H1 (cell line): Measurements from ENCODE around the gene SLPI. TPM values are rescaled to one million over a fixed set of nuclear protein-coding genes. Genes with fewer than 3 reads are reported as not detected.

ENCODE experiments used
- CTCF ChIA-PET: fragments of 300-600 bp; sonication (Branson Sonifier 250); formaldehyde crosslinking; loops from one replicate; lab custom pipeline; 2021; ENCODE audit not compliant: partially characterized antibody; lab: Charles Lee
- POLR2A ChIA-PET: fragments of 300-600 bp; sonication (Branson Sonifier 250); formaldehyde crosslinking; loops from one replicate; lab custom pipeline; 2021; ENCODE audit warnings: inconsistent platforms; ENCODE audit not compliant: partially characterized antibody; lab: Charles Lee
- DNase-seq, 2 experiments: peaks; one replicate each; pipeline versions ENCODE4 v3.0.0 to v3.0.0-alpha.2; 2010 to 2022; ENCODE audit warnings: low spot score in 2 of 2, low read depth in 1 of 2, mixed read lengths in 1 of 2
- FAIRE-seq: peaks from 2 replicates; lab custom pipeline; 2011; peaks lifted over from hg19 to GRCh38; lab: Jason Lieb, UNC
- H2AFZ ChIP-seq: 2 replicates; pipeline ENCODE4 v1.8.1; 2012; ENCODE audit warnings: low read length, inconsistent platforms
- H2AK5ac ChIP-seq: 2 replicates; pipeline ENCODE4 v1.6.1; 2013; ENCODE audit warnings: low read depth, low read length
- H2BK120ac ChIP-seq: replicated peaks from 2 replicates; pipeline ENCODE3; 2013; ENCODE audit warnings: low read depth, low read length, inconsistent platforms
- H2BK12ac ChIP-seq: 2 replicates; pipeline ENCODE4 v1.6.1; 2013; ENCODE audit warnings: low read depth, low read length
- H2BK15ac ChIP-seq: 2 replicates; pipeline ENCODE4 v1.6.1; 2013; ENCODE audit warnings: low read length
- H2BK20ac ChIP-seq: 2 replicates; pipeline ENCODE4 v1.6.1; 2013; ENCODE audit warnings: low read length
- H2BK5ac ChIP-seq: 2 replicates; pipeline ENCODE4 v1.6.1; 2013; ENCODE audit warnings: low read depth, low read length
- H3K14ac ChIP-seq: 2 replicates; pipeline ENCODE4 v1.6.1; 2013; ENCODE audit warnings: inconsistent platforms; ENCODE audit not compliant: insufficient read length
- H3K18ac ChIP-seq: 2 replicates; pipeline ENCODE4 v1.6.1; 2013; ENCODE audit warnings: low read length; ENCODE audit errors: extremely low read depth
- H3K23ac ChIP-seq: 2 replicates; pipeline ENCODE4 v1.6.1; 2013; ENCODE audit warnings: inconsistent platforms; ENCODE audit not compliant: insufficient read length
- H3K23me2 ChIP-seq: 2 replicates; pipeline ENCODE4 v1.6.1; 2013; ENCODE audit warnings: low read depth, low read length
- H3K27ac ChIP-seq: 2 replicates; pipeline ENCODE4 v1.6.1; 2011; ENCODE audit warnings: low read depth, low read length, inconsistent platforms
- H3K27me3 ChIP-seq, 4 experiments: replicated peaks in 1 of 4; 1 replicate in 1 of 4; 2 replicates in 3 of 4; pipeline versions ENCODE4 v1.6.1 to v1.8.1; 2011 to 2013; ENCODE audit warnings: low read length in 3 of 4, mild to moderate bottlenecking in 3 of 4, inconsistent platforms in 2 of 4, mixed read lengths in 2 of 4, moderate library complexity in 1 of 4; ENCODE audit not compliant: control insufficient read depth in 3 of 4, insufficient read depth in 3 of 4; ENCODE audit errors: extremely low read depth in 1 of 4
- H3K36me3 ChIP-seq, 4 experiments: 2 replicates each; pipeline versions ENCODE4 v1.6.1 to v1.8.1; 2011 to 2013; ENCODE audit warnings: mild to moderate bottlenecking in 4 of 4, low read length in 3 of 4, moderate library complexity in 2 of 4, control low read depth in 1 of 4, inconsistent platforms in 1 of 4; ENCODE audit not compliant: insufficient read depth in 4 of 4, control insufficient read depth in 2 of 4
- H3K4ac ChIP-seq: replicated peaks from 2 replicates; pipeline ENCODE3; 2013; ENCODE audit warnings: low read length, low read depth, mixed read lengths, inconsistent platforms; ENCODE audit not compliant: insufficient read length
- H3K4me1 ChIP-seq, 4 experiments: replicated peaks in 1 of 4; 1 replicate in 1 of 4; 2 replicates in 3 of 4; pipeline versions ENCODE4 v1.6.1 to v1.8.1; 2011 to 2013; ENCODE audit warnings: low read length in 3 of 4, inconsistent platforms in 2 of 4, mixed read lengths in 1 of 4; ENCODE audit not compliant: insufficient read depth in 4 of 4, control insufficient read depth in 3 of 4
- H3K4me2 ChIP-seq, 2 experiments: 2 replicates each; pipeline versions ENCODE4 v1.6.1 to v1.8.1; 2011 to 2013; ENCODE audit warnings: low read depth in 2 of 2, low read length in 2 of 2, control low read depth in 1 of 2, inconsistent platforms in 1 of 2, mild to moderate bottlenecking in 1 of 2; ENCODE audit not compliant: insufficient read depth in 1 of 2
- H3K4me3 ChIP-seq, 4 experiments: fragments of 200-600, 300-600 bp in 1 of 4; sonication (generic), shearing (Covaris generic), sonication (Bioruptor Twin) in 1 of 4; 2 replicates each; pipeline versions ENCODE4 v1.5.1 to v1.8.1; 2011 to 2016; ENCODE audit warnings: low read length in 4 of 4, low read depth in 3 of 4, control low read depth in 2 of 4, inconsistent platforms in 2 of 4, mild to moderate bottlenecking in 2 of 4, mixed read lengths in 1 of 4, moderate library complexity in 1 of 4; ENCODE audit not compliant: insufficient read depth in 2 of 4; ENCODE audit errors: extremely low read depth in 1 of 4
- H3K56ac ChIP-seq: replicated peaks from 2 replicates; pipeline ENCODE3; 2013; ENCODE audit warnings: low read depth, mild to moderate bottlenecking, mixed read lengths, low read length, inconsistent platforms; ENCODE audit not compliant: insufficient read length
- H3K79me1 ChIP-seq: 2 replicates; pipeline ENCODE4 v1.6.1; 2013; ENCODE audit warnings: low read depth, low read length, control low read depth
- H3K79me2 ChIP-seq, 2 experiments: 2 replicates each; pipeline versions ENCODE4 v1.6.1 to v1.8.1; 2012 to 2013; ENCODE audit warnings: low read length in 2 of 2, mild to moderate bottlenecking in 2 of 2, inconsistent platforms in 1 of 2; ENCODE audit not compliant: insufficient read depth in 2 of 2, control insufficient read depth in 1 of 2
- H3K9ac ChIP-seq, 4 experiments: replicated peaks in 1 of 4; 1 replicate in 1 of 4; 2 replicates in 3 of 4; pipeline versions ENCODE4 v1.6.1 to v1.8.1; 2011 to 2013; ENCODE audit warnings: low read depth in 3 of 4, low read length in 3 of 4, control low read depth in 2 of 4, mild to moderate bottlenecking in 2 of 4, moderate library complexity in 2 of 4, inconsistent platforms in 1 of 4; ENCODE audit errors: extremely low read depth in 1 of 4
- H3K9me3 ChIP-seq, 2 experiments: 2 replicates each; pipeline versions ENCODE4 v1.6.1 to v1.8.1; 2012 to 2013; ENCODE audit warnings: mild to moderate bottlenecking in 2 of 2, moderate library complexity in 2 of 2, control low read depth in 1 of 2, inconsistent platforms in 1 of 2, low read depth in 1 of 2, low read length in 1 of 2, mixed read lengths in 1 of 2; ENCODE audit not compliant: insufficient read depth in 2 of 2
- H4K20me1 ChIP-seq, 2 experiments: replicated peaks in 1 of 2; 2 replicates each; pipeline versions ENCODE3 to v1.8.1; 2011 to 2013; ENCODE audit warnings: inconsistent platforms in 2 of 2, low read length in 2 of 2, mild to moderate bottlenecking in 1 of 2; ENCODE audit not compliant: insufficient read depth in 2 of 2, control insufficient read depth in 1 of 2
- H4K5ac ChIP-seq: 2 replicates; pipeline ENCODE4 v1.6.1; 2013; ENCODE audit warnings: low read length, low read depth, mixed read lengths, inconsistent platforms; ENCODE audit not compliant: insufficient read length
- H4K8ac ChIP-seq: 2 replicates; pipeline ENCODE4 v1.8.0; 2013; ENCODE audit warnings: mild to moderate bottlenecking, moderate library complexity, low read length, inconsistent platforms; ENCODE audit not compliant: insufficient read depth; ENCODE audit errors: extremely low read depth
- H4K91ac ChIP-seq: replicated peaks from 2 replicates; pipeline ENCODE3; 2013; ENCODE audit warnings: low read length, mixed read lengths, inconsistent platforms; ENCODE audit not compliant: insufficient read length
- CBX5 ChIP-seq: fragments of 300-800, 300-1000 bp; sonication (generic); IDR thresholded peaks from 2 replicates; pipeline ENCODE4 v1.7.1; 2016; ENCODE audit warnings: antibody characterized with exemption, low read length, low read depth
- CTCF ChIP-seq, 3 experiments: IDR thresholded peaks; 1 replicate in 2 of 3; 2 replicates in 1 of 3; pipeline versions ENCODE4 v1.5.1 to v1.6.1; 2011; ENCODE audit warnings: low read length in 3 of 3, mild to moderate bottlenecking in 3 of 3, inconsistent platforms in 2 of 3, low read depth in 1 of 3, moderate library complexity in 1 of 3; ENCODE audit not compliant: insufficient read depth in 1 of 3; ENCODE audit errors: control extremely low read depth in 1 of 3
- JUN ChIP-seq: IDR thresholded peaks from 2 replicates; pipeline ENCODE4 v1.6.1; 2011; ENCODE audit warnings: low read depth, mild to moderate bottlenecking, improper control_type of control experiment, low read length
- KDM4A ChIP-seq: IDR thresholded peaks from one replicate; pipeline ENCODE4 v1.7.1; 2012; ENCODE audit warnings: low read depth, mild to moderate bottlenecking, moderate library complexity, low read length, inconsistent platforms; ENCODE audit not compliant: severe bottlenecking
- KDM5A ChIP-seq: fragments of 200-600 bp; IDR thresholded peaks from 2 replicates; pipeline ENCODE4 v1.7.1; 2012; ENCODE audit warnings: mild to moderate bottlenecking, low read length, inconsistent platforms, mixed read lengths
- MAX ChIP-seq: IDR thresholded peaks from 2 replicates; pipeline ENCODE4 v1.6.1; 2012; ENCODE audit warnings: inconsistent platforms
- POLR2AphosphoS5 ChIP-seq: IDR thresholded peaks from 2 replicates; pipeline ENCODE4 v1.6.1; 2011; ENCODE audit warnings: low read depth, low read length
- RAD21 ChIP-seq, 2 experiments: IDR thresholded peaks in 1 of 2; conservative IDR thresholded peaks in 1 of 2; 2 replicates each; pipeline ENCODE4 v1.6.1; 2011; ENCODE audit warnings: low read depth in 2 of 2, low read length in 2 of 2, improper control_type of control experiment in 1 of 2, inconsistent platforms in 1 of 2, mild to moderate bottlenecking in 1 of 2, moderate library complexity in 1 of 2
- SIN3A ChIP-seq, 2 experiments: IDR thresholded peaks in 1 of 2; conservative IDR thresholded peaks in 1 of 2; 2 replicates each; pipeline ENCODE4 v1.6.1; 2011 to 2012; ENCODE audit warnings: low read length in 2 of 2, improper control_type of control experiment in 1 of 2, low read depth in 1 of 2, mild to moderate bottlenecking in 1 of 2
- TBP ChIP-seq: IDR thresholded peaks from 2 replicates; pipeline ENCODE4 v1.6.1; 2011; ENCODE audit warnings: low read depth, low read length, improper control_type of control experiment
- TCF12 ChIP-seq: IDR thresholded peaks from 2 replicates; pipeline ENCODE4 v1.6.1; 2011; ENCODE audit warnings: low read depth, mild to moderate bottlenecking, low read length
- WGBS, 2 experiments: shearing (Covaris generic) in 1 of 2; methylation state at CpG; one replicate each; pipeline versions ENCODE4 v1.1.6 to v1.1.7; 2013 to 2015; ENCODE audit warnings: low lambda C conversion rate in 2 of 2, mixed read lengths in 2 of 2, inconsistent platforms in 1 of 2, low coverage in 1 of 2, missing lambda C conversion rate in 1 of 2; ENCODE audit not compliant: insufficient replicate concordance in 2 of 2, insufficient coverage in 1 of 2, insufficient read length in 1 of 2; ENCODE audit errors: extremely low coverage in 1 of 2, missing lambda C conversion rate in 1 of 2; 5-methylcytosine and 5-hydroxymethylcytosine counted together
- polyA plus RNA-seq, 7 experiments: library from polyadenylated mRNA; depleted of rRNA in 3 of 7; stranded (reverse) in 5 of 7; unstranded in 2 of 7; fragments of >200 nt in 5 of 7; fragments of 200-250 nt in 2 of 7; gene quantifications; 1 replicate in 5 of 7; 2 replicates in 1 of 7; 4 replicates in 1 of 7; pipeline versions ENCODE4 v1.2.1 to v1.2.3, GENCODE V29; 2011 to 2013; ENCODE audit warnings: missing spikeins in 2 of 7, mixed read lengths in 2 of 7
- total RNA-seq: library from RNA; stranded (reverse); fragmentation: NEBNext Ultra II Directional; extraction: Animal tissue kit (Norgen Biotek cat#: 25700); gene quantifications from 2 replicates; pipeline ENCODE4 v1.2.1, GENCODE V29; 2021

The SLPI gene
- total and polyA plus RNA-seq, 2 of the 8 experiments (the other 6 are each of a cell fraction or from before 2014, with no cell fraction given) = not detected

- Histone ChIP-seq H2BK12ac (no peak overlapping the region), H2AK5ac (no peak overlapping the region), H2BK20ac (no peak overlapping the region), H3K9ac (no peak overlapping the region), H3K14ac (no peak overlapping the region), H3K23me2 (no peaks in the 10 kb centered on the region), H3K4me2 (no peak overlapping the region), H3K27ac (no peak overlapping the region), H2AFZ (no peak overlapping the region), H3K4me3 (no peak overlapping the region), H2BK120ac (no peak overlapping the region), H3K79me1 (no peaks in the 10 kb centered on the region), H3K27me3 (0 out of 7 replicates have a peak, but pooled peaks cover 0 to under 1% (median 0%) of the 10 kb centered on the region in 4 experiments), H3K4ac (no peak overlapping the region), H4K91ac (no peak overlapping the region), H4K20me1 (no peaks in the 10 kb centered on the region), H2BK15ac (no peak overlapping the region), H3K79me2 (no peaks in the 10 kb centered on the region), H4K5ac (no peak overlapping the region), H3K9me3 (peaks cover 4 to 5% of the 10 kb centered on the region in 2 experiments), H3K56ac (no peak overlapping the region), H2BK5ac (no peak overlapping the region), H3K4me1 (peaks cover 0 to 5% (median 1%) of the 10 kb centered on the region in 4 experiments; a peak in 2 of 7 replicates), H3K23ac (no peak overlapping the region), H3K36me3 (0 out of 8 replicates have a peak, but pooled peaks cover 0 to under 1% (median 0%) of the 10 kb centered on the region in 4 experiments), H3K18ac (no peak overlapping the region), H4K8ac (no peak overlapping the region)
- FAIRE-seq = no peak
- WGBS, 2 experiments = 93% methylated on average over 4 of the region's 6 CpGs; no CpG with 5 or more reads in 1 of the 2 experiments
- POLR2A ChIA-PET = no interaction called here
- CTCF ChIA-PET = no interaction called here
- no peak for DNase-seq
- TF ChIP-seq CBX5 = no peak
- TF ChIP-seq KDM5A = no peak
- TF ChIP-seq KDM4A = no peak
- no peak for TF ChIP-seq MAX
- no peak for TF ChIP-seq TCF12
- no peak for TF ChIP-seq JUN
- TF ChIP-seq SIN3A (conservative IDR thresholded peaks at IDR 0.05 in 1 of 2, IDR thresholded peaks at IDR 0.05 in 1 of 2; ENCODE audit: low read depth in 1 of 2, low read length in 2 of 2) = no peak
- TF ChIP-seq CTCF (IDR thresholded peaks at IDR 0.05; ENCODE audit: control extremely low read depth in 1 of 3, insufficient read depth in 1 of 3, low read depth in 1 of 3, low read length in 3 of 3) = no peak
- TF ChIP-seq TBP = no peak
- no peak for TF ChIP-seq RAD21 (IDR thresholded peaks at IDR 0.05 in 1 of 2, conservative IDR thresholded peaks at IDR 0.05 in 1 of 2; ENCODE audit: low read depth in 2 of 2, low read length in 2 of 2)
- no peak for TF ChIP-seq POLR2AphosphoS5
Observed at GRCh38 chr20:45299786-45300185, 45.4 kb upstream of the SLPI start.
